HEK293 (cell line): ENCODE results near the gene DPY19L3.

Experiments used
- ZBTB8A ChIP-seq: fragments of 450-650 bp; formaldehyde crosslinking; IDR thresholded peaks from 2 replicates; pipeline ENCODE4 v1.5.1; 2016; ENCODE audit warnings: missing biosample characterization, missing genetic modification characterization
- TF ChIP-seq, protein P1 (sequence below): fragments of 450-650 bp; formaldehyde crosslinking; IDR thresholded peaks from 2 replicates; pipeline ENCODE4 v1.5.1; 2016; ENCODE audit warnings: missing biosample characterization, missing genetic modification characterization

DNA sequence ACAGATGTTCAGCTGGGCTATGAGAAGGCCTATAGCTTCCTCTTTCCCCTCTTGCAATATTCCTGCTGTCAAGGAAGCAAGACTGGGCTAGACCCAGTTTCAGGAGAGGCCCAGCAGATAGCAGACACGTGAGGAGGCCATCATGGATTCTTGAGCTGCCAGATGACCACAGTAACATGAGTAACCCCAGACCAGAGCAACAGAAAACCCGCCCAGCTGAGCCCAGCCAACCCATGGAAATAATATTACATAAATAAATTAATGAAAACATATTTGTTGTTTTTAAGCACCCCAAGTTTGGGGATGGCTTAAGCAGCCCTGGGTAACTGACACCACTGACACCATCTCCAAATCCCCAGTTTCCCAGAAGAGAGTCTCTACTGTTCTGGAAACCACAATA lies 125.2 kb downstream of the DPY19L3 start:
- TF ChIP-seq, protein P1, sequence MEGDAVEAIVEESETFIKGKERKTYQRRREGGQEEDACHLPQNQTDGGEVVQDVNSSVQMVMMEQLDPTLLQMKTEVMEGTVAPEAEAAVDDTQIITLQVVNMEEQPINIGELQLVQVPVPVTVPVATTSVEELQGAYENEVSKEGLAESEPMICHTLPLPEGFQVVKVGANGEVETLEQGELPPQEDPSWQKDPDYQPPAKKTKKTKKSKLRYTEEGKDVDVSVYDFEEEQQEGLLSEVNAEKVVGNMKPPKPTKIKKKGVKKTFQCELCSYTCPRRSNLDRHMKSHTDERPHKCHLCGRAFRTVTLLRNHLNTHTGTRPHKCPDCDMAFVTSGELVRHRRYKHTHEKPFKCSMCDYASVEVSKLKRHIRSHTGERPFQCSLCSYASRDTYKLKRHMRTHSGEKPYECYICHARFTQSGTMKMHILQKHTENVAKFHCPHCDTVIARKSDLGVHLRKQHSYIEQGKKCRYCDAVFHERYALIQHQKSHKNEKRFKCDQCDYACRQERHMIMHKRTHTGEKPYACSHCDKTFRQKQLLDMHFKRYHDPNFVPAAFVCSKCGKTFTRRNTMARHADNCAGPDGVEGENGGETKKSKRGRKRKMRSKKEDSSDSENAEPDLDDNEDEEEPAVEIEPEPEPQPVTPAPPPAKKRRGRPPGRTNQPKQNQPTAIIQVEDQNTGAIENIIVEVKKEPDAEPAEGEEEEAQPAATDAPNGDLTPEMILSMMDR (tag by site-specific recombination), result no peak
- TF ChIP-seq ZBTB8A (tag by site-specific recombination), result no peak
